Urinary bladder (tissue), 4 donors: Measurements from ENCODE around the gene KRT71. TPM values are rescaled to one million over a fixed set of nuclear protein-coding genes. Genes with fewer than 3 reads are reported as not detected.

Experiments
- DNase-seq: peaks from one replicate; pipeline ENCODE4 v3.0.0-alpha.2; 2015; ENCODE audit errors: extremely low spot score
- H3K27ac ChIP-seq: one replicate; pipeline ENCODE4 v1.5.1; 2013; ENCODE audit warnings: low read depth, mild to moderate bottlenecking, moderate library complexity
- H3K36me3 ChIP-seq: one replicate; pipeline ENCODE4 v1.6.1; 2013; ENCODE audit warnings: mild to moderate bottlenecking, moderate library complexity; ENCODE audit not compliant: insufficient read depth
- H3K4me1 ChIP-seq: one replicate; pipeline ENCODE4 v1.6.1; 2013; ENCODE audit warnings: mild to moderate bottlenecking, moderate library complexity; ENCODE audit not compliant: insufficient read depth
- H3K4me3 ChIP-seq: one replicate; pipeline ENCODE4 v1.5.1; 2013; ENCODE audit warnings: low read depth, low read length
- WGBS: extraction: QIAGEN DNeasy Blood & Tissue Kit; methylation state at CpG from one replicate; pipeline ENCODE4 v1.1.7; 2013; 5-methylcytosine and 5-hydroxymethylcytosine counted together
- polyA plus RNA-seq: library from polyadenylated mRNA; stranded (reverse); fragments of 200-250 nt; gene quantifications from one replicate; pipeline ENCODE4 v1.2.3, GENCODE V29; 2013
- total RNA-seq: library from RNA; depleted of rRNA; stranded (reverse); fragments of >200 nt; gene quantifications from one replicate; pipeline ENCODE4 v1.2.3, GENCODE V29; 2014
- donor health status: healthy with polysubstance abuse.
- donor health status: healthy.

The KRT71 gene
- total and polyA plus RNA-seq, 2 donors = not detected

DNA sequence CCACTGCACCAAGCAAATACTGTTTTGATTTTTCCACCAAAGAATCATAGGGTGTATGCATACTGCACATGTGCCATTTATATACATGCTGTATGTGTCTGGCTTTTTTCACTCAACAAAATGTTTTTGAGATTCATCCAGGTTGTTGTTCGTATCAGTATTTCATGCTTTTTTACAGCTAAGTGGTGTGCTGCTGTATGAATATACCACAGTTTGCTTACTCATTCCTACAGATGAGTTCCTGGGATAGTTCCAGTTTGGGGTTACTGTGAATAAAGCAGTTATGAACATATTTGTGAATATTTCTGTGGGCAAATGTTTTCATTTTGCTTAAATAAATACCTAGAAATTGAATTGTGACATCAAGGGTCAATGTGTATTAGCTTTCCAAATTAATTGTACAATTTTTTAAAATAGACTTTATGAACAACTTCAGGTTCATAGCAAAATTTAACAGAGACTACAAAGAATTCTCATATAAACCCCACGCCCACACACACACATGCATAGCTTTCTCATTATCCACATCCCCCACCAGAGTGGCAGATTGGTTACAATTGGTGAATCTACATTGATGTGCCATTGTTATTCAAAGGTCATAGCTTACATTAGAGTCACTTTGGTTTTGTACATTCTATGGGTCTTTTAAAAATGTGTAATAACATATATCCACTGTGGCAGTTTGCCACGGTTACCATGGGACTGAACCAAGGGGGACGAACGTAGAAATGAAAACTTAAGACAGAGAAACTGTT lies 53.0 kb downstream of the KRT71 start:
- no peaks in the 10 kb centered on the region for H3K36me3 ChIP-seq
- 71% methylated on average over 5 of the region's 5 CpGs for WGBS
- no peak overlapping the region for H3K4me3 ChIP-seq
- DNase-seq = no peak
- H3K4me1 ChIP-seq = no peaks in the 10 kb centered on the region
- no peak overlapping the region for H3K27ac ChIP-seq

DNA sequence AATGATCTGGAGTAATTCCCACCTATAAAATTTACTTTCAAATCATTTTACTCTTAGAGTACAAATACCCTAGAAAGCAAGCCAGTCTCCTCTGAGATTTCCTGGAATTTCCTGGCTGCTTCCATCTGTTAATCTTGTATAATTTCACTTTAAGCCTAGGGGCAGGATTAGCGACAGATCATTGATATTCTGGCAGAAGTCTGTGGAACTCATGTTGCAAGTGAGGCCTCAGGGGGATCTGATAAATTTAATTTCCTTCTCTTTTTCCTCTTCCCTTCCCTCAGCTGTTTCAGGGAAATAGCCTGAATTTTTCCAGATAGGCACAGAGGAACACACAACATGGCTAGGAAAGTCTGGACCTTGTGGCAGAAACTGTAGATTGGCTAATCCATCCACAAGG lies 54.0 kb downstream of the KRT71 start:
- H3K36me3 ChIP-seq = no peaks in the 10 kb centered on the region
- no peak for DNase-seq
- WGBS = 66% methylated on average over 1 of the region's 1 CpG

DNA sequence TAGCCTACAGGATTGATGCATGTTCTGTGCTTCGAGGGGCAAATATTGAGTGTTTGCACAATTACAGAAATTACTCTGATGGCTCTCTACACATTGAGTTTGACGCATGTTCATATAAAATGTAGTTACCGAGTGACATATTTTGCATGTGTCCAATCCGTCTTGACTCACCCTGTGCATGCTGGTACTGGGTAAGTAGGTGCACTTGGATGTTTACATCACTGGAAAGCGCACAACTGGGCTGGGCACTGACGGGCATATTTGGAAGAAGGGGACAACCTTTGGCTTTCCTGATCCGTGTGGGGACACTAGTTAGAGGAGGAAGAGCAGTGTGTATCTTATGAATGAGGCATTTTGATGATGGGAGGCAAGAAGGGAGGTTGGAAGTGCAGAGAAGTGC lies 55.0 kb downstream of the KRT71 start:
- no peaks in the 10 kb centered on the region for H3K36me3 ChIP-seq
- no peak overlapping the region for H3K4me3 ChIP-seq
- WGBS = 90% methylated on average over 7 of the region's 7 CpGs
- H3K27ac ChIP-seq = no peak overlapping the region
- DNase-seq = no peak
- no peaks in the 10 kb centered on the region for H3K4me1 ChIP-seq

More for the DNA sequence above, 54.0 kb downstream of the KRT71 start:
- Histone ChIP-seq H3K27ac (no peak overlapping the region), H3K4me1 (no peaks in the 10 kb centered on the region), H3K4me3 (no peak overlapping the region)

DNA sequence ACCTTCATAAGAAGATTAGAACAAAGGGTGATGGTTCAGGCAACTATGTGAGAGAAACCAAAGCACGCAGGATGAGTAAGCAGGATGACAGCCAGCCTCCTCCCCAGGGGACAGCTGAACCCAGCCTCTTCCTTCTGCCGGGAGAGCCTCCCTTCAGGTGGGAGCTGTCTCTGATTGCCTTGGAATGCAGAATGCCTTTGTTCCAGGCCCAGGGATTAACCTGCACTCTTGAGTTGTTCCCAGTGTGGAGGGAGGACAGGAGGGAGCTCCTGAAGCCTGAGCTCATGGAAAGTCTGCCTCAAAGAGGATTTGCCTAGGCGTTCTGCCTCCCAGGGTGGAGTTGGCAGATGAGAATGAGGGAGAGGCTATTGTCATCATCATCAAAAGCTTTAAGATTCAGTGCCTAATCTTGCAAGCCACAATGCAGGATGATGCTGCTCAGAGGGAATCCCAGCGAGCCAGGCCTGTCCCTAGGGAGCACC lies 56.3 kb downstream of the KRT71 start:
- DNase-seq = no peak
- no peak overlapping the region for H3K27ac ChIP-seq

DNA sequence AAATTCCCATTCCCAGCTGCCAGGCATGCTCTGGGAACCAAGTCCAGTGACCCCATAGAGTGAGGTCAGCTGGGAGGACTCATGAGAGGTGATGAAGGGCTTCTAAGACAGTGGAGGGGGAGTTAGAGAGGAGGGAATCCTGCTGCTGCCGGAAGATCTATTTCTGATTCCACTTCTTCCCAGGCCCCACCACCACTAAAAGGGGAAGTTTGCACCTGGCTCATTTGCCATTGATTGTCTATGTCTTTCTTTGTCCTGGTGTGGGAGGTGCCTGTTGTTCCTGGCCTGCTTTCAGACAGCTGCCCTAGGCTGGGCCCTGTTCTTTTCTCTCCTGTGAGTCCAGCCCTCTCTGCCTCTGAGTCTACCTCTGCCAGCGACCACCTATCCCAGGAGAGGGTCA lies 56.9 kb downstream of the KRT71 start:
- no peaks in the 10 kb centered on the region for H3K36me3 ChIP-seq
- WGBS = 78% methylated on average over 2 of the region's 2 CpGs
- H3K27ac ChIP-seq = no peak overlapping the region
- no peak overlapping the region for H3K4me3 ChIP-seq
- DNase-seq = no peak
- no peaks in the 10 kb centered on the region for H3K4me1 ChIP-seq

More for the DNA sequence above, 56.3 kb downstream of the KRT71 start:
- H3K36me3 ChIP-seq = no peaks in the 10 kb centered on the region
- H3K4me1 ChIP-seq = no peaks in the 10 kb centered on the region
- 65% methylated on average over 4 of the region's 4 CpGs for WGBS
- H3K4me3 ChIP-seq = no peak overlapping the region

DNA sequence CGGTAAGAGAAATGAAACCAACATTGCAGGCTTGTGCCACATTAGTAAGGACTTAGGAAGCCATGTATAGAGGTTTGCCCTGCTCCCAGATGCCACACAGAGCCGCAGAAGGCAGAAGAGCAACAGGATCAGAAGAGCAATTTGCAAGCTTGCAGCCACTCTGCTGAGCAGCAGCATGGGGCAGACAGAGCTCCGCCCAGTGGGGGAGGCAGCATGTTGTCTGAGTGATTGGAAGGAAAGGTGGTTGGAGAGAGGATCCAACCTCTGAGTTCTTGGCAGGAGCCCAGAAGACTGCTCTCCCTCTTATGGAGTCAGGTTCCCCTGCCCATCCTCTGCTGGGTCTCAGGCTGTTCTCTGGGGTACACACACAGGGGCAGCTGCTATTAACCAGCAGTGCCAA lies 57.6 kb downstream of the KRT71 start:
- 52% methylated on average over 3 of the region's 3 CpGs for WGBS
- Histone ChIP-seq H3K4me1 (no peaks in the 10 kb centered on the region), H3K4me3 (no peak overlapping the region), H3K36me3 (no peaks in the 10 kb centered on the region), H3K27ac (no peak overlapping the region)
- no peak for DNase-seq

DNA sequence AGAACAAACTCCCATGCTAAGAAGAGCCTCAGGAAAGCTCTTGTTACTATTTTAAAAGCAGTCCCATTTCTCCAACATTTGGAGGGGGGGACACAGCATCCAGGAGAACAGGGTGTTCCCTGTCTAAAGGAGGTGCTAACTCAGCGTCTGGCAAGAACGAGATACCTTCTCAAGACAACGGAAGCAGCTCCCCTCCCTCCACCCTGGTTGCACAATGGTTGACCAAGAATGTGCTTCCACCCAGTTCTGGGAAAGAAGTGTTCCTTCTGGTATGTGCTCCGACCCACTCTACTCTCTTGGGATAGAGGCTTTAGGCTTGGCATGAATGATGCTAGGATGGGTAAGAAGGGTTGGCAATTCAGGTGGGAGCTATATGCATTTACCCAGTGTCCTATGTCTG lies 58.4 kb downstream of the KRT71 start:
- no peak overlapping the region for H3K4me3 ChIP-seq
- H3K4me1 ChIP-seq = no peaks in the 10 kb centered on the region
- H3K36me3 ChIP-seq = no peaks in the 10 kb centered on the region
- H3K27ac ChIP-seq = no peak overlapping the region
- DNase-seq = no peak
- 58% methylated on average over 4 of the region's 4 CpGs for WGBS

DNA sequence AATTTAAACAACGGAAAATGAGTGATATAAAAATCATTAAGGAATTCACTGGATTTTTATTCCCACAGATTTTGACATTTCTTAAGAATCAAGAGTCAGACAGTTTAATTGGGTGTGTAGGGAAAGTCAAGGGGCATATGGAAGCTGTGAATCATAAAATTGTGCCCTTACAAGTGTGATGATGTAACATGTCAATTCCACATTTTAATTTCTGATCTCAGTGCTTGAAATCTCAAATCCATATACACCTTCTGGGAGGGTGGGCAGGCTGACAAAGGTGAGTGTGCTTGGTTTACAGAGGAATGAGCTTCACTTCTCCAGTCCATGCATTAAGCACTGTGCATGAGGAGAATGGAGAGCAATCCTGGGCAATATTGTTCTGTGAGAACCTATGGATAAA lies 58.8 kb downstream of the KRT71 start:
- Histone ChIP-seq H3K4me1 (no peaks in the 10 kb centered on the region), H3K4me3 (no peak overlapping the region), H3K36me3 (no peaks in the 10 kb centered on the region), H3K27ac (no peak overlapping the region)
- 82% methylated on average over 1 of the region's 1 CpG for WGBS
- no peak for DNase-seq

Other genes starting within 250 kb of the KRT71 start
- gene KRT83, start 231.7 kb downstream of the KRT71 start, total RNA-seq = not detected
- not detected for gene KRT83, start 231.7 kb downstream of the KRT71 start, polyA plus RNA-seq
- not detected for gene KRT85, start 185.7 kb downstream of the KRT71 start, total RNA-seq
- not detected for gene KRT85, start 185.7 kb downstream of the KRT71 start, polyA plus RNA-seq
- gene KRT84, start 167.5 kb downstream of the KRT71 start, total RNA-seq = not detected
- not detected for gene KRT84, start 167.5 kb downstream of the KRT71 start, polyA plus RNA-seq
- gene KRT82, start 146.8 kb downstream of the KRT71 start, total RNA-seq = not detected
- 0.06 TPM for gene KRT82, start 146.8 kb downstream of the KRT71 start, polyA plus RNA-seq
- gene KRT75, start 118.8 kb downstream of the KRT71 start, total RNA-seq = not detected
- gene KRT75, start 118.8 kb downstream of the KRT71 start, polyA plus RNA-seq = not detected
- not detected for gene KRT6B, start 101.0 kb downstream of the KRT71 start, total RNA-seq
- gene KRT6B, start 101.0 kb downstream of the KRT71 start, polyA plus RNA-seq = not detected
- gene KRT6C, start 79.3 kb downstream of the KRT71 start, total RNA-seq = not detected
- gene KRT6C, start 79.3 kb downstream of the KRT71 start, polyA plus RNA-seq = not detected
- not detected for gene KRT6A, start 59.9 kb downstream of the KRT71 start, total RNA-seq
- 0.11 TPM for gene KRT6A, start 59.9 kb downstream of the KRT71 start, polyA plus RNA-seq
- gene KRT5, start 32.8 kb downstream of the KRT71 start, total RNA-seq = 55.4 TPM
- gene KRT5, start 32.8 kb downstream of the KRT71 start, polyA plus RNA-seq = 31.2 TPM
- not detected for gene KRT74, start 20.7 kb upstream of the KRT71 start, total RNA-seq
- gene KRT74, start 20.7 kb upstream of the KRT71 start, polyA plus RNA-seq = not detected
- gene KRT72, start 48.3 kb upstream of the KRT71 start, total RNA-seq = not detected
- not detected for gene KRT72, start 48.3 kb upstream of the KRT71 start, polyA plus RNA-seq
- gene KRT73, start 65.4 kb upstream of the KRT71 start, total RNA-seq = 0.11 TPM
- not detected for gene KRT73, start 65.4 kb upstream of the KRT71 start, polyA plus RNA-seq
- not detected for gene KRT2, start 99.1 kb upstream of the KRT71 start, total RNA-seq
- not detected for gene KRT2, start 99.1 kb upstream of the KRT71 start, polyA plus RNA-seq
- gene KRT1, start 127.3 kb upstream of the KRT71 start, total RNA-seq = 0.42 TPM
- gene KRT1, start 127.3 kb upstream of the KRT71 start, polyA plus RNA-seq = not detected
- not detected for gene KRT77, start 150.4 kb upstream of the KRT71 start, total RNA-seq
- gene KRT77, start 150.4 kb upstream of the KRT71 start, polyA plus RNA-seq = not detected
- not detected for gene KRT76, start 224.2 kb upstream of the KRT71 start, total RNA-seq
- gene KRT76, start 224.2 kb upstream of the KRT71 start, polyA plus RNA-seq = not detected
- not detected for gene KRT3, start 243.0 kb upstream of the KRT71 start, total RNA-seq
- gene KRT3, start 243.0 kb upstream of the KRT71 start, polyA plus RNA-seq = not detected